GM12865 (cell line): ENCODE data around the gene SLC12A8.

ENCODE experiments used
- DNase-seq: peaks from one replicate; pipeline ENCODE4 v3.0.0; 2010; ENCODE audit warnings: low read depth
- H3K4me3 ChIP-seq: 2 replicates; pipeline ENCODE4 v1.5.1; 2011; ENCODE audit warnings: mild to moderate bottlenecking, low read depth, low read length, control low read depth
- TF ChIP-seq, protein P1 (sequence below): IDR thresholded peaks from 2 replicates; pipeline ENCODE4 v1.5.1; 2011; ENCODE audit warnings: low read length, control low read depth, low read depth, inconsistent platforms; ENCODE audit not compliant: insufficient read depth; ENCODE audit errors: missing control alignments

Gene SLC12A8

DNA sequence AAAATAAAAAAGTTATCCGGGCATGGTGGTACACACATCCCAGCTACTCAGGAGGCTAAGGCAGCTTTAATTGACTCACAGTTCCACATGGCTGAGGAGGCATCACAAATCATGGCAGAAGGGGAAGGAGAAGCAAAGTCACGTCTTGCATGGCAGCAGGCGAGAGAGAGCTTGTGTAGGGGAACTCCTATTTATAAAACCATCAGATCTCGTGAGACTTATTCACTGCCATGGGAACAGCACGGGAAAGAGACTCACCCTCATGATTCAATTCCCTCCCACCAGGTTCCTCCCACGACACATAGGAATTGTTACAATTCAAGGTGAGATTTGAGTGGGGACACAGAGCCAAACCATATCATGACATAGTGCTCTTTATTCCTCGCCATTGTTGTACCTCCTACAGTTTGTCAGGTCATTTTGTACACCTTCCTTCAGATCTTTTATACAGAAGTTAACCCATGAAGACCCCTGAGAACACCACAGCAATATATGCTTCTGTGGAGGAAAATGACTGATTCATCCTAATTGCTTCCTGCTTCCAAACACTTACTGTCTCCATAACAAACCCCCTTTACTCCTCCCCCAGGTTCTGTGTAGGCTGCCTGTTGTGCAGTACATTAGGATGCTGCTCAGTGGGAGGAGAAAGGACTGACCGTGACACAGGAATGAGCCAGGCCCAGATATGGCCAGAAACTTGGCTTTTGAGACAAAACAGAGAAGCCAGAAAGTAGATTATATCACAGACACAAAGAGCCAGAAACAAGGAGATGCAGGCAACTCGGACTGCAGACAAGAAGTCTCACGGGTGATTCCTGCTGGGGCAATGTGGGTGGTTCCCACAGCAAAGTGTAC lies 88.9 kb downstream of the SLC12A8 start:
- no peak overlapping the region for H3K4me3 ChIP-seq
- TF ChIP-seq, protein P1, sequence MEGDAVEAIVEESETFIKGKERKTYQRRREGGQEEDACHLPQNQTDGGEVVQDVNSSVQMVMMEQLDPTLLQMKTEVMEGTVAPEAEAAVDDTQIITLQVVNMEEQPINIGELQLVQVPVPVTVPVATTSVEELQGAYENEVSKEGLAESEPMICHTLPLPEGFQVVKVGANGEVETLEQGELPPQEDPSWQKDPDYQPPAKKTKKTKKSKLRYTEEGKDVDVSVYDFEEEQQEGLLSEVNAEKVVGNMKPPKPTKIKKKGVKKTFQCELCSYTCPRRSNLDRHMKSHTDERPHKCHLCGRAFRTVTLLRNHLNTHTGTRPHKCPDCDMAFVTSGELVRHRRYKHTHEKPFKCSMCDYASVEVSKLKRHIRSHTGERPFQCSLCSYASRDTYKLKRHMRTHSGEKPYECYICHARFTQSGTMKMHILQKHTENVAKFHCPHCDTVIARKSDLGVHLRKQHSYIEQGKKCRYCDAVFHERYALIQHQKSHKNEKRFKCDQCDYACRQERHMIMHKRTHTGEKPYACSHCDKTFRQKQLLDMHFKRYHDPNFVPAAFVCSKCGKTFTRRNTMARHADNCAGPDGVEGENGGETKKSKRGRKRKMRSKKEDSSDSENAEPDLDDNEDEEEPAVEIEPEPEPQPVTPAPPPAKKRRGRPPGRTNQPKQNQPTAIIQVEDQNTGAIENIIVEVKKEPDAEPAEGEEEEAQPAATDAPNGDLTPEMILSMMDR: no peak
- DNase-seq: no peak

DNA sequence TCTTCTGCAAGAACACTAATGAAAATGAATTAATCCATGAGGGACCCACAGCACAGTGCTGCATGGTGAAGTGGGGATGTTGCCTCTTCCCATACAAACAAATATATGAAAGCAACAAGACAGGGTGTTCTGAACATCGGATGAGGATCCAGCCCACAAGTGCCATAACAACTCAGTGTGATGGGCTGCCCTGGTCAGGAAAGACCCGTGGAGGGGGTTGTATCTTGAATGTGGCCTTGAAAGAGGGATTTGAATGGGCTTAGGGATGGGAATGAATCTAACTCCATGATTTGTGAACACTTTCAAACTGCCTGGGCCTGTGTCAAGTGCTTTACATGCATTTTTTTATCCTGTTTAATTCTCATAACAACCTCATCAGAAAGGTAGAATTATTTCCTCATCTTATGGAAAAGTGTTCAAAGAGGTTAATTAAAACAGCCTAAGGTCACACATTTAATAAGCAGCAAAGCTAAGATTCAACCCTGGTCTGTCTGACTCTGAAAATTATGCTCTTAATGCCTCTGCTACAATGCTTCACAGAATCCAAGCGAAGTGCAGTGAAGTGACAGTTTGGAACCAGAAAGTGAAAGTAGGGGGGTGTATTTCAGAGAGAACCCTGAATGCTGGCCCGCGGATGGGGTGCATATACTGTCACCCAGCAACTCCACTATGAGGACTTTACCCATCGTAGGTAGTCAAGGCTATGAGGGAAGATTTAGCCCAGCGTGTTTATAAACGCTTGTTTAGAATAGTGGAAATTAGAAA lies 91.1 kb downstream of the SLC12A8 start:
- DNase-seq: peak; percentile 78
- peak overlapping the region; percentile 49 for H3K4me3 ChIP-seq

GRCh38 chr3:125120379-125121122 lies 92.0 kb downstream of the SLC12A8 start:
- no peak for DNase-seq
- TF ChIP-seq, protein P1: no peak
- H3K4me3 ChIP-seq: peak overlapping the region; percentile 49

More for the DNA sequence above, 91.1 kb downstream of the SLC12A8 start:
- TF ChIP-seq, protein P1: no peak

DNA sequence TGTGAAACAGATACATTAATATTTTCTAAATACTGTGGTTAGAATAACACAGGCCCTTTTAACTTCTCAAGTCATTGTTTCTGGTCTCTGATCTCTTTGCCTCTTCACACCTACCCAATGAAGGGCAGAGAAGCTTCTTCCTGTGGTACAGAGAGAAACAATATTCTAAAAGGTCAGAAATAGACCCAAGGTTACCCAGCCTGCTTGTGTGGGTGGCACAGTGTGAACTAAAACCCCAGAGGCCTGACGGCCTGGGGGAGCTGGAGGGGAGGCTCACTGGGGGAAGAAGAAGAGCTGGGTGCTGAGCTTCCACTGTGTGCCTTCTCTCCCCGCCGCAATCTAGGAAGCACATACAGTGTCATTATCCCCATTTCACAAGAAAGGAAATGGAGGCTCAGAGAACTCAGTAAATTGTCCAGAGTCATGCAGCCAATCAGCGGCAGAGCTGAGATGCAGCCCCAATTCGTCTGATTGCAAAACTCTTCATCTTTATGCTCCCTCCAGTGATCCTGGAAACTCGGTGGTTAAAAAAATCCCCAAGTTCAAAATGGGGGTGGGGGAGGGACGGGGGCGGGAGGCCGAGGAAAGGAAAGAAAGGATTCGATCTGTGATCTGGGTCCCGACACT lies 92.7 kb downstream of the SLC12A8 start:
- H3K4me3 ChIP-seq: peak overlapping the region; percentile 49
- TF ChIP-seq, protein P1: no peak
- peak; percentile 84 for DNase-seq

DNA sequence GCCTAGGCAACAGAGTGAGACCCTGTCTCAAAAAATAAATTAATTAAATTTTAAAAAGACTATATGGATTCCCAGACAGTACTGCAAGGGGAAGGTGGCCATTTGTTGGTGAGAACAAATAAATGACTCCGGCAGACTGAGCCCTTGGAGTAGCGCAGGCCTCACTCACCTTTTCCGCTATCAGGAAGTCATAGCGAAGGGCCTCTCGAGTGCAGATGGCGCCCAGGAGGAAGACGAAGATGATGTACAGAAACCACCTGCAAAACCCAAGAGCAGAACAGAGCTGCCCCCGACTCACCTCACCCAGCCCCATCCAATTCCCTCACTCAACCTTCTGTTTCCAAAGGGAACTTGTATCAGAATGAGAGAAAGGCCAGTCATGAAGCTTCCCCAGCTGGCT lies 93.9 kb downstream of the SLC12A8 start:
- no peak for DNase-seq
- no peak overlapping the region for H3K4me3 ChIP-seq
- TF ChIP-seq, protein P1: no peak

DNA sequence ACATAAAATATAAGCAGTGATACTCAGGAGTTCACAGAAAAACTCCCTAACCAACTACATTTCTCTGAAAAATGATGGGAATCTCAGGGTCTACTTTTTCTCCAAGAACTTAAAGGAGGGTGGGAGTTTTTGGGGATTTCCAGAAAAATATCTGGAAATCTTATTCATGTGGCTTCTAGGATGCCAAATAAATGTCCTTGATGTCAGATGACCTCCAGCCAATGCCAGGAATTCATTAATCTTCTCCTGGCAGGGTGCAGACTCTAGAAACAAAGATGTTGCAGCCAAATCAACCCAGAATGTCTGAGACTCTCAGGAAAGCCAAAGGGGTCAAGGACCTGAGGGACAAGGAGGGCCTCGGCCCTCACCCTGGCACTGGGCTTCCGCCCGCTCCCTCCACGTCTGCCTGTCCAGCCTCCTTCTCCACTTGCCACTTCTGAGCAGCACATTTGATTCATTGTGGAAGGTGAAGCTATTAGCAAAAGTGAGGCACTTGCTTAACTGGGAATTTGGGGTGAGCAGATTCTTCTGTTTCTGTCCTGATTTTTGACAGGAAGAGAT lies 94.8 kb downstream of the SLC12A8 start:
- TF ChIP-seq, protein P1: no peak
- no peak for DNase-seq
- no peak overlapping the region for H3K4me3 ChIP-seq
